GM18907 (cell line): ENCODE results near the gene SPATC1L.
A peak's percentile ranks its signal among the peaks of the same experiment; 100 is the strongest.
"Not testable (repeated sequence)": the region's sequence is repeated elsewhere in the genome, so short reads cannot be mapped to it uniquely, and the experiment has no call there.

Experiments
- ATAC-seq: cut with Tn5 transposase; IDR thresholded peaks from one replicate; pipeline ENCODE4 v1.9.1; 2021; ENCODE audit warnings: mild to moderate bottlenecking, moderate library complexity; ENCODE audit not compliant: unreplicated experiment

SPATC1L gene

GRCh38 chr21:46183910-46184624 lies at the start of gene SPATC1L:
SPATC1L (minus strand) TSS chr21:46184459; CDS start chr21:46182816, 1,643 bp downstream.
- ATAC-seq: peak; percentile 49

GRCh38 chr21:46229923-46230260 lies 45.6 kb upstream of the SPATC1L start:
- ATAC-seq: no peak

GRCh38 chr21:46229133-46229922 lies 45.1 kb upstream of the SPATC1L start:
- peak; percentile 30 for ATAC-seq

- peak; percentile 84 for ATAC-seq
These were observed 44.2 kb upstream of the SPATC1L start, which contains the start of gene LSS for GRCh38 chr21:46228345-46229051. LSS (minus strand) TSS chr21:46228774; CDS start chr21:46228745, 29 bp downstream.

GRCh38 chr21:46227811-46228344 lies 43.6 kb upstream of the SPATC1L start:
- no peak for ATAC-seq

- ATAC-seq: no peak
These were observed 42.8 kb upstream of the SPATC1L start for GRCh38 chr21:46226920-46227599.

GRCh38 chr21:46226146-46226545 lies 41.9 kb upstream of the SPATC1L start:
- no peak for ATAC-seq

- not testable (repeated sequence) for ATAC-seq
These were observed 39.4 kb upstream of the SPATC1L start for GRCh38 chr21:46223661-46224060.

- no peak for ATAC-seq
These were observed 39.0 kb upstream of the SPATC1L start for GRCh38 chr21:46223217-46223616.

- no peak for ATAC-seq
These were observed 38.3 kb upstream of the SPATC1L start for GRCh38 chr21:46222436-46223116.

- ATAC-seq: no peak
These were observed 37.6 kb upstream of the SPATC1L start for GRCh38 chr21:46221664-46222435.

- ATAC-seq: no peak
These were observed 36.6 kb upstream of the SPATC1L start for GRCh38 chr21:46220847-46221246.

- no peak for ATAC-seq
These were observed 36.1 kb upstream of the SPATC1L start for GRCh38 chr21:46220275-46220810.

- no peak for ATAC-seq
These were observed 35.5 kb upstream of the SPATC1L start for GRCh38 chr21:46219591-46220239.

- ATAC-seq: no peak
These were observed 34.8 kb upstream of the SPATC1L start for GRCh38 chr21:46218906-46219590.

GRCh38 chr21:46217511-46218196 lies 33.4 kb upstream of the SPATC1L start:
- ATAC-seq: no peak

- no peak for ATAC-seq
These were observed 32.0 kb upstream of the SPATC1L start for GRCh38 chr21:46216132-46216747.
